Right hindlimb (tissue), 1 donor: ENCODE data around the gene CCDC181.
"Not testable (repeated sequence)": the region's sequence is repeated elsewhere in the genome, so short reads cannot be mapped to it uniquely, and the experiment has no call there.

ENCODE experiments used
- DNase-seq: peaks from one replicate; pipeline ENCODE4 v3.0.0-alpha.2; 2018

CCDC181 gene

DNA sequence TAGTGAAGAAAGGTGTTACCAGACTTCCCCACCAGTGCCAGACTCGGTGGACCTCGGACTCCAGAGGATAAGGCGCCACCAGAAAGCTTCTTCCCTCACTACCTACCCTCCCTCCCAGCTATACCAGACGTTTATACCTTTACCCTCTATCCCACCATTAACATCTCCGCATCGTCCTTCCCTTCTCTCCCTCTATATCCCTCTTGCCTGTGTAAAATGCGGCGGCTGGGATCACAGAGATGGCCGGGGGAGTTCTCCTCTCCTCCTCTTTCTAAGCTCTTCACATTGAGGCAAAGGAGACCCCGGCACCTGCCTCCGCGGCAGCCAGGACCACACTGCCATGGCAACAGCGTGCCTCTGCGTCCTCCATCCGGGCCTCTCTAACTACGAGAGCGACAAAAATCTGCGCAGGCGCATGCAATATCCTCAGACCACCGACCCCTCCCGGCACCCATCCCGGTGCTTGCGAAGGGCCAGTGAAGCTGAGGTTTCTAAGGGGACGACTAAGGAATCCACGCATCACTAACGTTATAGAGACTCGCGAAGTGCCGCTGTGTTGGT, at the start of gene CCDC181:
Gene CCDC181 (minus strand): TSS at position 394 of the 561 bp plus-strand sequence. CDS start 2,547 bp downstream, outside the sequence.
- DNase-seq = peak; percentile 88

GRCh38 chr1:169475806-169476387, 48.6 kb upstream of the CCDC181 start:
- DNase-seq = no peak

DNA sequence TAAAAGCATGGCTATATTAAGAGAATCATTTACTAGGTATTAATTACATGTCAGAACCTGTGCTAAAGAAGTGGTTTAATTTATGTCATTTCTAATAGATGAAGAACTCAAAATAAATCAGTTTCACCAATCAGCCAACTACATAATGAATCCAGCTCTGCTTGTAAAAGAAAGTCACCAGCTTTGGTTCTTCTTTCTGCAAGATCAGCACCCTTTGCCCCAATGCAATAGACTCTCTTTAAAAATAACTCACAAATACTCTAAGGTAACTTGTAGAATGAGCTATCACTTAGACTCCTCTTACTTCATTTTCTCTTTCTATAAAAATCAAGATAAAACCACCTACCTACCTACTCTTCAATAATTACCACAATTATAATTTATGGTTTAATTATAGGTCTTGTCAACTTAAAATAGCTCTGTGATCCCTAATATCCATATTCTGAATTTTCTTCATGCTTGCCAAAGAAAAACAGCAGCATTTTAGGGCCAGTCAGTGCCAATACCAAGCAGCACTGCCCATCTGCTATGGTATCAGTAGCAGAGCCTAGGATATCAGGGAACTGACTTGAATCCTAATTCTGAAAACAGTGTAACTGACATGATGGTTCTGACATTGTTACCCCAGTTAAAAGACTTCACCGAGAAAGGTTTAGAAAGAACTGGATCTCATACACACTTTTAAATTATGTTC, 47.2 kb upstream of the CCDC181 start:
- no peak for DNase-seq

DNA sequence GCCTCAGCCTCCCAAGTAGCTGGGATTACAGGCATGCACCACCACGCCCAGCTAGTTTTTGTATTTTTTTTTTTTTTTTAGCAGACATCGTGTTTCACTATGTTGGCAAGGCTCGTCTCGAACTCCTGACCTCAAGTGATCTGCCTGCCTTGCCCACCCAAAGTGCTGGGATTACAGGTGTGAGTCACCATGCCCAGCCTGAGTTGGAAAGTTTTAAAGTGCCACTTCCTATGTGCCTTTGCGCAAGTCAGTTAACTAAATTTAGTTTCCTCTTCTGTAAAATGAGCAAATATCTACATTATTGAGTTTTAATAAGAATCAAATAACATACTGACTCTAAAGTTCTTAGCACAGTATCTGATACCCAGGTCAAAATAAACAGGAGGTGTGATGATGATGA, 46.1 kb upstream of the CCDC181 start:
- no peak for DNase-seq

DNA sequence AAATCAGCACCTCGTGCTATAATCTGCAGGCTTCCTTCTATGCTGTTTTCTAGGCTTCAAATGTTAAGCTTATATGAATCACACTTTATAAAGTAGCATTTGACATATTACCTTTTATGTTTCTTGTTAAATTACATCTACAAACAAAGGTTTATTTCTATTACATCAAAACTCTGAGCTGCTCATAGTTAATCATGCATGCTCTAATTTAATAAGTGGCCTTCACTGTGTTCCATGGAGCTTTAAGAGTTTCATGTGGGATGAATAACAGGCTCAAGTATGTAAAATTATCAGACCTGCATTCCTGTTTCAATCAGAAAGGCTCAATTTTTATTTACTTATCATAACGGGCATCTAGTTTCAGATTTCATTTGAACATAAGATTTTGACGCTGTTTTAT, 45.5 kb upstream of the CCDC181 start:
- no peak for DNase-seq

- no peak for DNase-seq
These were observed 41.7 kb upstream of the CCDC181 start for GRCh38 chr1:169468982-169469381.

- DNase-seq = no peak
These were observed 39.3 kb upstream of the CCDC181 start for GRCh38 chr1:169466259-169467230.

GRCh38 chr1:169465281-169465680, 38.0 kb upstream of the CCDC181 start:
- DNase-seq = no peak

DNA sequence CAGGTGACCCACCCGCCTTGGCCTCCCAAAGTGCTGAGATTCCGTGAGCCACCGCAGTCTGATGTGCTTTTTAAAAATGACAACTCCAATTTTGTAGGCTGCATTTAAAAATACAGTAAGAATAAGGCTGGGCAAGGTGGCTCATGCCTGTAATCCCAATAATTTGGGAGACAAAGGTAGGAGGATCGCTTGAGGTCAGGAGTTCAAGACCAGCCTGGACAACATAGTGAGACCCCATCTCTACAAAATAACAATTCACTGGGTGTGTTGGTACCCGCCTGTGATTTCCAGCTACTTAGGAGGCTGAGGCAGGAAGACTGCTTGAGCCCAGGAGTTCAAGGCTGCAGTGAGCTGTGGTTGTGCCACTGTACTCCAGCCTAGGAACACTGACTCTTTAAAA, 35.1 kb upstream of the CCDC181 start:
- DNase-seq = no peak

GRCh38 chr1:169461390-169462000, 34.2 kb upstream of the CCDC181 start:
- DNase-seq = no peak

DNA sequence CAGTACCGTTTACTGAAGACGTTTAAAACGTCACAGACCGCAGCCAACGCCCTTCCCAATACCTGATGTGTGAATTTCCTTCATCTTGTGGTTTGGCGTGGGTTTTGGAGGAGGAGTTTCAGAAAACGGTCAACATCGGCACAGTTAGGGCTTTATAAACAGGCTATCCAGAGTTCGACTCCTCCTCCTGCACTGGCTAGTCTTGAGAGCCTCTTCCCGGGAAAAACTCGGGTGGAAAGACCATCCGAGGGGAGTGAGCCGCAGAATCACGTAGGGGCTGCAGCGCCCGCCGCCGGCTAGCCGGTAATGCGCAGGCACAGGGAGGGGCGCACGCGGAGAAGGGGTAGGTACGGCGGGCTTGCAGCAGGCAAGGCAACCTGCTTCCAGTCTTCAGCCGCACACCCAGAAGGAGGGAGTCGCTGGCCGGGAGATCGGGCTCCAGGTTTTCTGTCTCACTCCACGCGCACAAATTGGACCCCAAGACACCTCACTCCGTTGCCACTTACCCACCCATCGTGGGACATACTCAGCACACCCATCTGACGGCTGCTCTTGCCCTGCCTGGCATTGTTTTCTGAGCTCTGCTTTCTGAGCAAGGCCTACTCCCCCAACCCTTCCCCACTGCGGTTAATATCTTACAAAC, 33.0 kb upstream of the CCDC181 start:
- DNase-seq = no peak

GRCh38 chr1:169457443-169457842, 30.2 kb upstream of the CCDC181 start:
- no peak for DNase-seq

- no peak for DNase-seq
These were observed 28.8 kb upstream of the CCDC181 start for GRCh38 chr1:169456029-169456428.

GRCh38 chr1:169452921-169453320, 25.6 kb upstream of the CCDC181 start:
- DNase-seq = no peak

DNA sequence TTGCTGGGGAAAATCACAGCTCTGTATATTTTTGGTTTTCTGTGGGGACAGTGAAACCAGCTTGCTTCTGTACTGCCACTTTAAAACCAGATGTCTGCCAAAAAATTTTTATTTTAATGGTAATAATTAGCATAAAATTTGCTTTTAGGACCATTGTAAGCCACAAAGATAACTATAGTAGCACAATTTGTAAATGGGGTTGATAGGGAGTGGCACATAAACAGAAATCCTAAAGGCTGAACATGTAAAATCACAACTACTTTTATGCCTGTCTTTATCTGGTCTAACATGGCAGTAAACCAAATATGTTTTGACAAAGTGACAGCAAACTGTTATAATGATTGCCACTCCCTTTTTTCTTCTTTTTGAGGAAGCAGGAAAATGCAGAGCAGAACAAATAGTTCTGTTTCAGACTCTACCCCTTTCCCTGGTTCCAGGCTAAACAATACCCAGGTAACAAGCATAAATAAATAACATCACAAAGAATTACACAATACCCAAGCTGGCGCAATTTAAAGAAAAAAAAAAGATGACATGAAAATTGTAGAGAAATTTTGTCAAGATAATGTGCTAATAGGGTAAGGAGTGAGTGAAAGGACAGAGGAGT, 24.0 kb upstream of the CCDC181 start:
- no peak for DNase-seq

DNA sequence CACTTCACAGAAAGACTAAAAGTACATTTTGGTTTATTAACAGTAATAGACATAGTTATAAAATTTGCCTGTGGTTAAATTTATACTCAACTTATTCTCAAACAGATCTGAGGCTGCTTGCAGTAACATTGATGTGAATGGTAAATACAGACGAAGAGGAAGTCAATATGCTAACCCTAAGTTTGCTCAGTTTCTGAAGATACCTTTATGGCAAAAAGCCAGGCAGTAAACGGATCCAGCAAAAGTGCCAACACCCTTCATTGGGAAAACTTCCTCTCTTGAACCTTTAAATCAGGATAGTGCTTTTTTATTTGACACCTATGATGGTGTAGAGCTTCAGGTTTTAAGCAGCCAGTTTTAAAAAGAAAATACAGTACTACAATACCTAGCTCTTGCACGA, 16.6 kb upstream of the CCDC181 start:
- DNase-seq = no peak

DNA sequence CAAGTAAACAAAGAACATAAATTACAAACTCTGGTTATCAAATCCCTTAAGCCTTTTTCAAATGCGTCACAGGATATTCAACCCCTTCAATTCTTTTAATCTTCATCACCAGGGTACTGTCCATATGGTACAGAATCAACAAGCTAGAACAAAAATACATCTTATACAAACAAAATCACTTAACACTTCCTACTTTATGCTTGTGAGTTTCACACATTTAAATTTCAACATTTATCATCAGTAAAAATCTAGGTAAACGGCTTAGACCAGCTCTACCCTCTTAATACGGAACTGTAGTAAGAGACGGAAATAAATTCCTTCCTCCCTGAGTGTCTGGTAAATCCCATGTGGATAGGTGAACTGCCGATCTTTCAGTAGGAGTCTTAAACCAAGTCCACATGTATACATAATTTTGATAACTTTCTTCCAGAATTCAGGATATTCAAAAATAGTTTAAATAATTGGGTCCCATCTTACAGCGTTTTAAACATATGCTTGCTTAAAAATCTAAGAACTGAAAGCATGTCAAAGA, 1.0 kb downstream of the CCDC181 start:
- DNase-seq = no peak

GRCh38 chr1:169421309-169421708, 6.0 kb downstream of the CCDC181 start:
- DNase-seq = no peak

DNA sequence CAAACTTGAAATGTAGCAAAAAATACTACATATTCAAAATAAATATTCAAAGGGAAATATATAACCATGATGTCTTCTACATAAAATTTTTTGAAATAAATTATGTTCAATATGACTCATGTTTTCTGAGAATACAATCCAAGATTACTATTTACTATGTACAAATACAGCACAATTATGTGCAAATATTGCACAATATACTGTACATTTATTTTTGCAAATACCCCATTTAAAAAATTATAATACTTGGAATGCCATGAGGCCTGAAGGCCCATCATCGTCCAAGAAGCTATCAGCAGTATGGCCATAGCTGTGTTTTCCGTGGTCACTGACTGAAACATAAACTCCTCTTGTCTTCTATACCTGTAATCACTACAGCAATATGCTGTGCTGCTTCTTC, 12.3 kb downstream of the CCDC181 start:
- DNase-seq = no peak

DNA sequence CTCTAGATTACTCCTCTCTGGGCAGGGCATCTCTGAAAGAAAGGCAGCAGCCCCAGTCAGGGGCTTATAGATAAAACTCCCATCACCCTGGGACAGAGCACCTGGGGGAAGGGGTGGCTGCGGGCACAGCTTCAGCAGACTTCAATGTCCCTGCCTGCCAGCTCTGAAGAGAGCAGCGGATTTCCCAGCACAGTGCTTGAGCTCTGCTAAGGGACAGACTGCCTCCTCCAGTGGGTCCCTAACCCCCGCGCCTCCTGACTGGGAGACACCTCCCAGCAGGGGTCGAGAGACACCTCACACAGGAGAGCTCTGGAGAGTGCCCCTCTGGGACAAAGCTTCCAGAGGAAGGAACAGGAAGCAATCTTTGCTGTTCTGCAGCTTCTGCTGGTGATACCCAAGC, 18.9 kb downstream of the CCDC181 start:
- DNase-seq = not testable (repeated sequence)

DNA sequence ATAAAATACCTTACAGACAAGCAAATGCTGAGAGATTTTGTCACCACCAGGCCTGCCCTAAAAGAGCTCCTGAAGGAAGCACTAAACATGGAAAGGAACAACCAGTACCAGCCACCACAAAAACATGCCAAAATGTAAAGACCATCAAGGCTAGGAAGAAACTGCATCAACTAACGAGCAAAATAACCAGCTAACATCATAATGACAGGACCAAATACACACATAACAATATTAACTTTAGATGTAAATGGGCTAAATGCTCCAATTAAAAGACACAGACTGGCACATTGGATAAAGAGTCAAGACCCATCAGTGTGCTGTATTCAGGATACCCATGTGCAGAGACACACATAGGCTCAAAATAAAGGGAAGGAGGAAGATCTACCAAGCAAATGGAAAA, 24.7 kb downstream of the CCDC181 start:
- DNase-seq = not testable (repeated sequence)

DNA sequence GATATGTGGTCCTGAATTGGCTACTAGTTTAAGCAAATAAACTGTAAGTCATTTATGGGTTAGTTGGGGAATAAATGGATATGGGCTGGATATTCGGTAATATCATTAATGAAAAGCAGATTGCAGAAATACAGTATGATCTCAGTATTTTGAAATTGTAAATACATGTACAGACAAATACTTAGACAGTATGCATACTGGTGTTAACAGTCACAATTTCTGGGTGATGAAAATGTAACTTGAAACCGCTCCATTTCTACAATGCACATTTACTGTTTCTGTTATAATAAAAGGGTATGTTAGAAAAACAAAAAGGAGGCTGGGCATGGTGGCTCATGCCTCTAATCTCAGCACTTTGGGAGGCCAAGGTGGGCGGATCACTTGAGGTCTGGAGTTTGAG, 31.3 kb downstream of the CCDC181 start:
- no peak for DNase-seq
